Stomach smooth muscle (tissue), 2 donors: ENCODE measurements around the gene EOLA2.
"Not testable (repeated sequence)": the region's sequence is repeated elsewhere in the genome, so short reads cannot be mapped to it uniquely, and the experiment has no call there.

Source experiments
- H3K27ac ChIP-seq: one replicate; pipeline ENCODE4 v1.7.0; 2013; ENCODE audit warnings: mild to moderate bottlenecking, low read length, inconsistent platforms
- H3K27me3 ChIP-seq, 2 donors: one replicate each; pipeline ENCODE4 v1.7.0; 2013; ENCODE audit warnings: low read length in 2 of 2; ENCODE audit not compliant: insufficient read depth in 2 of 2, control insufficient read depth in 1 of 2
- H3K36me3 ChIP-seq, 2 donors: one replicate each; pipeline ENCODE4 v1.7.0; 2013; ENCODE audit warnings: low read length in 2 of 2; ENCODE audit not compliant: control insufficient read depth in 2 of 2, insufficient read depth in 2 of 2
- H3K4me1 ChIP-seq: one replicate; pipeline ENCODE4 v1.7.0; 2013; ENCODE audit warnings: low read length; ENCODE audit not compliant: control insufficient read depth, insufficient read depth
- H3K4me3 ChIP-seq, 2 donors: one replicate each; pipeline ENCODE4 v1.7.0; 2013; ENCODE audit warnings: low read length in 2 of 2
- H3K9ac ChIP-seq, 2 donors: one replicate each; pipeline ENCODE4 v1.7.0; 2013; ENCODE audit warnings: low read length in 2 of 2, mild to moderate bottlenecking in 1 of 2
- H3K9me3 ChIP-seq, 2 donors: one replicate each; pipeline ENCODE4 v1.7.0; 2013; ENCODE audit warnings: low read length in 2 of 2; ENCODE audit not compliant: control insufficient read depth in 2 of 2
- donor health status: healthy.
- donor health status: Pancreatic carcinoma.

Gene EOLA2

DNA sequence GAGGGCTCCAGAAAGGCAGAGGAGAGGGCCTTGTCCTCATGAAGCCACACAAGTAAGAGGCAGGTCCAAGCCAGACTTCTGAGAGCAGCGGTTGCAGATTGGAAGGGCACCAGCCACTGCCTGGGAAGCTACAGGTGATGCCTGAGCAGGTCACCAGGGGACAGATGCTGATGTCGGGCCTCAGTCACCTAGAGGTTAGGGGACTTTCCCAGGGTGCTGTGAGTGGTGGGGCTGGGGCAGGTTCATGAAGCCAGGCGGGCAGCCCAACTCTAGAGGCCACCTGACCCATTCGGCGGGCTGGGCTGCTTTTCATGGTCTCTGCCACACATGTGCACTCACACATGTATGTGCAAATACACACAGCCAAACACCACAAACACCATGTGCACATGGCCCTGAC is 5.3 kb downstream of the EOLA2 start:
- H3K4me1 ChIP-seq, H3K27ac ChIP-seq, H3K36me3 ChIP-seq, H3K9ac ChIP-seq, H3K27me3 ChIP-seq, H3K4me3 ChIP-seq, H3K9me3 ChIP-seq: not testable (repeated sequence)

DNA sequence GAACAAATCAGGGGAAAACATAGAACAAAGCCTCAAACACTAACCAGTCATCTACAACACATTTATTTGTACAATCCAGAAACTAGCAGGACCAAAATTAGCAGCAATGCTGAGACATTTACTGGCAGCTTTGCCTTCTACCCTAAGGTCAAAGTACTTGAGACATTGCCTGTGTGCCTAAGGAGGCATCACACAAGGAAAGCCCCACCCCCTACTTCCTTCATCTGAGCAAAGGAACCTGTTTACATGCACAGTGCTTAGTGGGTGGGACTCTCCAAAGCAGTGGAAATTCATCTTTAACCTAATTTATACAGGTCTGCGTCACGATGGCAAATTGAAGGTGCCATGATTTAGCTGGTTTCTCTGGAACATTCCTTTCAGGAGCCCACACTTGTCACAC is 6.1 kb downstream of the EOLA2 start:
- not testable (repeated sequence) for H3K4me3 ChIP-seq, H3K9me3 ChIP-seq, H3K27me3 ChIP-seq, H3K9ac ChIP-seq, H3K4me1 ChIP-seq, H3K27ac ChIP-seq, H3K36me3 ChIP-seq

- not testable (repeated sequence) for H3K4me1 ChIP-seq, H3K9ac ChIP-seq, H3K36me3 ChIP-seq, H3K4me3 ChIP-seq, H3K27me3 ChIP-seq, H3K9me3 ChIP-seq, H3K27ac ChIP-seq
Measured at GRCh38 chrX:149931355-149931754, 6.9 kb downstream of the EOLA2 start.

DNA sequence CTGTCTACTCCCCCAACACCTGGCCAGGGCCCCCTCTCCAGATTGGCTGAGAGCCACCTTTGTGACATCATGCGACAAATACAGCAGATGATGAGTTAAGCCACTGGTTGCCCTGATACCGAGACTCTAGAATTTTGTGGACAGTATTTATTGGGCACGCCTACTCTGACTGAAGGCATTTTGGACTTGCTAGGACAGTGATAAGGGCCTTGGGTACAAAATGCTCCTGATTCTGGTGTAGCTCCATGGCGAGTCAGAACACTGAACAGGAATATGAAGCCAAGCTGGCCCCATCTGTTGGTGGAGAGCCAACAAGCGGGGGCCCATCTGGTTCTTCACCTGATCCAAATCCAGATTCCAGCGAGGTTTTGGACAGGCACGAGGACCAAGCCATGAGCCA is 8.9 kb downstream of the EOLA2 start, which contains the start of gene HSFX4:
Gene HSFX4 (plus strand): TSS at position 174 of the 400 bp plus-strand sequence. CDS start 72 bp downstream, at position 246.
- H3K4me1 ChIP-seq, H3K9me3 ChIP-seq, H3K27ac ChIP-seq, H3K36me3 ChIP-seq, H3K27me3 ChIP-seq, H3K4me3 ChIP-seq, H3K9ac ChIP-seq: not testable (repeated sequence)

DNA sequence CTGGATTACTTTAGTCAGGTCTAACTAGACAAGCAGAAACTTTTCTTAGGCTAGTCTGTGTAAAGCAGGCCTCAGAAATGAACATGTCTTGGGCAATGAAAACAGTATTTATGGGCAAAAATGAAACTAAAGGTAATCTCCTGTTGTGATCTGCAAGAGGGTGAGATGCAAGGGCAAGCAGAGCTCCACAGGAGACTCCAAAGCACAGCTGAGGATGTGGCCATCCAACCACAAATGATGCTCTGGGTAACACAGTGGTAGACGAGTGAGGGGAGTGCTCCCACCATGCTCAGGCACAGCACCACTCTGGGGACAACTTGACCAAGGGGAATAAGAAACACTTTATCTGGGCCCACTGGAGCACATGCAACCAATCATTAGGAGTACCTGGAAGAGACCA is 9.7 kb downstream of the EOLA2 start:
- H3K9ac ChIP-seq, H3K36me3 ChIP-seq, H3K9me3 ChIP-seq, H3K4me1 ChIP-seq, H3K4me3 ChIP-seq, H3K27me3 ChIP-seq, H3K27ac ChIP-seq: not testable (repeated sequence)

DNA sequence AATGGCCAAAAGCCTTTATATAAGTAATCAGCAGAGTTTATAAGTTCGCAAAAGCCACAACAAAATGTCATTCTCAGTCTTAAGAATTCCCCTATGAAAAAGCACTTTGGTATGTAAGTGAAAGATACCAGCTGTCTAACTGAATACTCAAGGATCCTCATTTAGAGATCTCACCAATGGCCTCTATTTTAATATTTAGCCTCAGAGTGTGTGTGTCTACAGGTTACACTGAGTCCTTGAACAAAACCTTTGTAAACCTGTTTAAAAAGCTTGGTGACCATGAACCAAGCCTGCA is 10.4 kb downstream of the EOLA2 start:
- not testable (repeated sequence) for H3K9me3 ChIP-seq, H3K36me3 ChIP-seq

GRCh38 chrX:149927245-149927963 is 10.9 kb downstream of the EOLA2 start:
- not testable (repeated sequence) for H3K27me3 ChIP-seq, H3K9me3 ChIP-seq, H3K9ac ChIP-seq, H3K27ac ChIP-seq, H3K4me3 ChIP-seq, H3K36me3 ChIP-seq, H3K4me1 ChIP-seq

More for the DNA sequence above, 10.4 kb downstream of the EOLA2 start:
- H3K9ac ChIP-seq, H3K4me1 ChIP-seq, H3K4me3 ChIP-seq, H3K27ac ChIP-seq, H3K27me3 ChIP-seq: not testable (repeated sequence)

DNA sequence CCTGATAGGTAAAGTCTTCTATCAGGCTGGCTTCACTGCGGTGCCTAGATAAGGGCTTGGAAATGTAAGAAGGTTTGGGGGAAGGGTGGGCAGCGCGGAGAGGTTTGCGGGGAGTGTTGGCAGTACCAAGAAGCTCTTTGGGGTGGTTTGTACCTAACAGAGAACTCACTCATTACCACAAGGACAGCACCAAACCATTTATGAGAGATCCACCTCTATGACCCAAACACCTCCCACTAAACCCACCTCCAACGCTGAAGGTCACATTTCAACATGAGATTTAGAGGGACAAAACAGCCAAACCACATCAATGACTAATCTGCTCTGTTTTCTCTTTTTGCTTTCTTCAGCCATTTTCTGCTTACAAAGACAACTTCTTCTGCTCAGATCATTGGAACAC is 13.9 kb downstream of the EOLA2 start:
- not testable (repeated sequence) for H3K9me3 ChIP-seq, H3K4me1 ChIP-seq, H3K27ac ChIP-seq, H3K9ac ChIP-seq, H3K36me3 ChIP-seq, H3K4me3 ChIP-seq, H3K27me3 ChIP-seq

- not testable (repeated sequence) for H3K9me3 ChIP-seq, H3K27ac ChIP-seq, H3K9ac ChIP-seq, H3K4me1 ChIP-seq, H3K27me3 ChIP-seq, H3K36me3 ChIP-seq, H3K4me3 ChIP-seq
Measured at GRCh38 chrX:149923836-149924235, 14.5 kb downstream of the EOLA2 start.

DNA sequence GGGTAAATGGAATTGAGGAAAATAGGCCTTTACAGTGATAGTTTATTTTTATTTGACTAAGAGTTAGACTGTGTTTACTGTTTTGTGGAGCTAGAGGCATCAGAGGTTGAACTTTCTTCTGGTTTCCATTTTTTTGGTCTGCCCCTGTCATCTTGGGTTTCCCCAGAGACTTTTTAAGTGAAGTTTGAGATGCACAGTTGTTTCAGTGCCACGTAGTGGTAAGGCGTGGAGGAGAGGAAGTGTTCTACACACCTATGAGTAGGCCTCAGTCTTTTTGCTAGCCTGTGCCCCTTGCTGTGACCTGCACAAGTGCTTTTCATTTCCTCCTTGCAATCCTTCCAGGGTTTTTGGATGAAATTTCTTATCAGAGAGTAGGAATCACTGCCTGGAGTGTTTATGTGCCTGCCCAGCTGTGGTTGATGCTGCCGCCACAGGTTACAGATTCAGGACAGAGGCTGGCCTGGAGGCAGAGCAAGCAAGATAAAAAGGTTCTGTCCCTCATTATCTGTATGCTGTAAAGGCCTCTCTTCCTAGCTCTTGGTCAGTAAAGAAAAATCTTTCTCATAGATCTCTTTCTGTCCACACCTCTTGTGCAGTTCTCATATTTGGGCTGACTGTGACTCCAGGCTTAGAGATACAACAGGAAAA is 21.4 kb downstream of the EOLA2 start:
- no peaks in the 10 kb centered on the region for H3K4me1 ChIP-seq
- H3K9me3 ChIP-seq: peaks cover 0 to 2% of the 10 kb centered on the region in 2 donors
- no peak overlapping the region for H3K9ac ChIP-seq
- no peak overlapping the region for H3K27ac ChIP-seq
- no peaks in the 10 kb centered on the region for H3K36me3 ChIP-seq
- no peaks in the 10 kb centered on the region for H3K27me3 ChIP-seq
- H3K4me3 ChIP-seq: no peak overlapping the region

GRCh38 chrX:149910178-149910695 is 28.1 kb downstream of the EOLA2 start:
- Histone ChIP-seq H3K4me3 (no peak overlapping the region), H3K27me3 (no peaks in the 10 kb centered on the region), H3K27ac (no peak overlapping the region), H3K9me3 (peaks cover 0 to 2% of the 10 kb centered on the region in 2 donors), H3K4me1 (no peaks in the 10 kb centered on the region), H3K9ac (no peak overlapping the region), H3K36me3 (no peaks in the 10 kb centered on the region)
